Mucosa of descending colon (tissue), 3 donors: ENCODE measurements around the gene POLRMT. TPM values are rescaled to one million over a fixed set of nuclear protein-coding genes. Genes with fewer than 3 reads are reported as not detected.

Source experiments
- ATAC-seq: fragments of 200-7000 bp; cut with Tn5 transposase; one replicate; pipeline ENCODE4 v1.9.1; 2020; ENCODE audit warnings: mild to moderate bottlenecking, moderate library complexity
- DNase-seq, 3 donors: peaks; one replicate each; pipeline ENCODE4 v3.0.0-alpha.2; 2020
- H3K36me3 ChIP-seq: fragments of 200-600 bp; one replicate; pipeline ENCODE4 v1.8.0; 2021; ENCODE audit warnings: low read depth, mild to moderate bottlenecking
- H3K4me1 ChIP-seq: fragments of 200-600 bp; one replicate; pipeline ENCODE4 v1.8.0; 2021; ENCODE audit warnings: low read depth, mild to moderate bottlenecking
- H3K4me3 ChIP-seq: fragments of 200-600 bp; one replicate; pipeline ENCODE4 v1.8.0; 2021; ENCODE audit warnings: mild to moderate bottlenecking
- H3K9me3 ChIP-seq: fragments of 200-600 bp; one replicate; pipeline ENCODE4 v1.8.0; 2021; ENCODE audit warnings: mild to moderate bottlenecking
- CTCF ChIP-seq: fragments of 200-600 bp; IDR thresholded peaks from one replicate; pipeline ENCODE4 v1.8.0; 2022; ENCODE audit warnings: antibody characterized with exemption, mild to moderate bottlenecking
- intact Hi-C, 2 donors: fragments of 100-400 bp; cut with DNase I in 1 of 2; cut with micrococcal nuclease in 1 of 2; formaldehyde crosslinking; loops; one replicate each; pipeline versions ENCODE4 v1.11.0 to v1.11.1; 2022; cut with DNase I, micrococcal nuclease
- total RNA-seq, 3 donors: library from RNA; stranded (reverse); fragmentation: NEBNext Ultra II Directional in 2 of 3; extraction: Animal tissue kit (Norgen Biotek cat#: 25700) in 2 of 3; gene quantifications; one replicate each; pipeline versions ENCODE4 v1.2.1 to v1.2.4, GENCODE V29; 2021 to 2023
- donor health status: DM: no; HTN: no; CAD: no; lungs with moderate emphysema.
- donor health status: DM: no; HTN: no; CAD: no.
- donor health status: DM: no; HTN: yes; CAD: no.

Gene POLRMT
- total RNA-seq, 3 donors from 2014 or later: 48.3 to 61.1 (median 51.1) TPM

GRCh38 chr19:612941-613340 lies 20.4 kb downstream of the POLRMT start:
- no peak for TF ChIP-seq CTCF
- Histone ChIP-seq H3K4me1 (peaks cover 10% of the 10 kb centered on the region), H3K36me3 (no peaks in the 10 kb centered on the region), H3K4me3 (no peak overlapping the region), H3K9me3 (no peaks in the 10 kb centered on the region)
- ATAC-seq: no peak
- no peak for DNase-seq
- intact Hi-C loops: no loop called here

DNA sequence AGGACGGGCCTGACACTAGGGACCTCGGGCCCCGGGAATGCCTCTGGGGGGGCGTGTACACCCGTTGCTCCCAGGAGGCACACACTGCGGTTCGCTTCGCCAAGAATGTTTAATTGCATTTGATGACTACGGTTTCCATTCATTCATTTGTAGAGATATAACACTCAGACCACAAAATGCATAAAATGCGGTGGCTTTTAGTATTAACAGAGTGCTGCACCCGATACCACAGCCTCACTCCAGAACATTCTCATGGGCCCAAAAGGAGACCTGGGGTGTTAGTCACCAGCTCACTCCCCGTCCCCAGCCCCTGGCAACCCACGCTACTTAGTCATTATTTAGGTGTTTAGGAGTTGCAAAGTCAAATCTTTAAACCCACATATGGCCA lies 21.9 kb downstream of the POLRMT start:
- H3K4me3 ChIP-seq: no peak overlapping the region
- no peak for TF ChIP-seq CTCF
- peaks cover 10% of the 10 kb centered on the region for H3K4me1 ChIP-seq
- no peaks in the 10 kb centered on the region for H3K36me3 ChIP-seq
- no peaks in the 10 kb centered on the region for H3K9me3 ChIP-seq
- ATAC-seq (no peak), DNase-seq (no peak)
- intact Hi-C loops: no loop called here

DNA sequence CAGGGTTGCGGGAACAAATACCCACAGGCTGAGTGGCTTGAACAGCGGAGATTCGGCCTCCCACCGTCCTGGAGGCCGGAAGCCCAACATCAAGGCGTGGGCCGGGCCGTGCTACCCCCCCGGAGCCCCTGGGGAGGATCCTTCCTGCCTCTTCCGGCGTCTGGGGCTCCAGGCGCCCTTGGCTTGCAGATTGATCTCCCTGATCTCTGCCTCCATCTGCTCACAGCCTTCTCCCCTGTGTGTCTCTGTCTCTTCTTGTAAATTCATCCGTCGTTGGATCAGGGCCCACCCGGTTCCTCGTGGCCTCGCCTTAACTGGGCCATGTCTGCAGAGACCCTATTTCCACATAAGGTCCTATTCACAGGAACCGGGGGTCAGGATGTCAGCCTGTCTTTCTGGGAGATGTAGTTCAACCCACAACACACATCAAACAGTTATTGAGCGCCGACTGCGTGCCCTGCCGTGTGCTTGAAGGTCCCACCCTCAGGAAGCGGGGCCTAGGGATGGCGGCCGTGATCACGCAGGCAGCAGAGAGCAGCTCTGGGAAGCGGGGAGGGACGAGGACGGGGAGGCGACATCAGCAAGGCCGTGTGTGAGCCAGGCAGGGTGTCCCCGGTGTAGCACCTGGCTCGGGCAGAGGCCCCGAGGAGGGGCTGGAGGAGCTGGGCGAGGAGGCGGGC lies 22.4 kb downstream of the POLRMT start:
- H3K4me3 ChIP-seq: no peak overlapping the region
- H3K4me1 ChIP-seq: peaks cover 10% of the 10 kb centered on the region
- no peaks in the 10 kb centered on the region for H3K9me3 ChIP-seq
- TF ChIP-seq CTCF: no peak
- ATAC-seq: peak; percentile 66
- H3K36me3 ChIP-seq: no peaks in the 10 kb centered on the region
- intact Hi-C loops: no loop called here
- peak in 2 of 3 donors; percentile 27 to 76 for DNase-seq

DNA sequence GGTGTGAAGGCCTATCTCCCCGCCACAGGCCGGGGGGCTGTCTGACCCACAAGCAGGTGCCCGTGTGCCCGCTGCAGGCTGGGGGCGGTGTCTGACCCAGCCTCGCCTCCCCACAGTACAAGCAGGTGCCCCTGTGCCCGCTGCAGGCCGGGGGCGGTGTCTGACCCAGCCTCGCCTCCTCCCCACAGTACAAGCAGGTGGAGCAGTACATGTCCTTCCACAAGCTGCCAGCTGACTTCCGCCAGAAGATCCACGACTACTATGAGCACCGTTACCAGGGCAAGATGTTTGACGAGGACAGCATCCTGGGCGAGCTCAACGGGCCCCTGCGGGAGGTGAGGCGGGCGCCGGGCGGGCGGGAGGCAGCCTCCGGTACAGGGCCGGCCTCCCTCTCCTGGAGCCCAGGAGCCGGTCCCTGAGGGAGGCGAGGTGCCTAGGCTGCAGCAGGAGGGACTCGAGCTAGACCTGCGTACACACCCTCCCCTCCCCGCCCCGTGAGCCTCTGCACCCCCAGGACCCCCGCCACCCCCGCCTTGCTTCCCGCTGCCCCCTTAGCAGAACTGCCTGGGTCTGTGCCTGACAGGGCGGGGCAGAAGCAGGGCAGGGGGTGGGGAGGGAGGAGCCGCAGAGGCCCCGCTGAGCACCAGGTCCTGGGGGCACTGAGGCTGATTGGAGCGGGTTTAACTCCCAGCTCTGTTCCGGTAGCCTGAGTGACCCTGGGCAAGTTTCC lies 23.1 kb downstream of the POLRMT start:
- peaks cover 10% of the 10 kb centered on the region for H3K4me1 ChIP-seq
- no peaks in the 10 kb centered on the region for H3K9me3 ChIP-seq
- DNase-seq (no peak), ATAC-seq (peak; percentile 59)
- H3K36me3 ChIP-seq: no peaks in the 10 kb centered on the region
- intact Hi-C loops: no loop called here
- TF ChIP-seq CTCF: no peak
- H3K4me3 ChIP-seq: no peak overlapping the region

DNA sequence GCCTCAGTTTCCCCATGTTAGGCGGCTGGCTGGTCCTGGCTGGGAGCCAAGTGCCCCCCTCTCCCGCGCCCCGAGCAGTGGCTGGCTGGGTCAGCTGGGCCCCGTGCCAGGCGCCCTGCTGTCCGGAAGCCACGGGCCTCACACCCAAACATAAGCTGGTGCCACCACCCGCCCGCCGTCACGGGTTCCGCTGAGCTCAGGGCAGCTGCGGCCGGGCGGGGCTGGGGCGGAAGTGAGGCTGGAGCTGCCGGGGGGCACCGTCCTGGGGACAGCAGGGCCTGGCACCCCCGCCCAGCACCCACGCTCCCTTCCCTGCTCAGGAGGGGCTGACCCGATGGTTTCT lies 24.4 kb downstream of the POLRMT start:
- Histone ChIP-seq H3K9me3 (no peaks in the 10 kb centered on the region), H3K36me3 (no peaks in the 10 kb centered on the region), H3K4me3 (no peak overlapping the region), H3K4me1 (peaks cover 10% of the 10 kb centered on the region)
- ATAC-seq (peak; percentile 57), DNase-seq (peak; percentile 27 to 78 (median 56))
- TF ChIP-seq CTCF: no peak
- intact Hi-C loops: no loop called here
